ENCODE data around the gene USP12. TPM values are rescaled to one million over a fixed set of nuclear protein-coding genes. Genes with fewer than 3 reads are reported as not detected.

USP12 gene
- polyA plus RNA-seq, 3 donors, result 12.8 to 23.4 (median 14.5) TPM

DNA sequence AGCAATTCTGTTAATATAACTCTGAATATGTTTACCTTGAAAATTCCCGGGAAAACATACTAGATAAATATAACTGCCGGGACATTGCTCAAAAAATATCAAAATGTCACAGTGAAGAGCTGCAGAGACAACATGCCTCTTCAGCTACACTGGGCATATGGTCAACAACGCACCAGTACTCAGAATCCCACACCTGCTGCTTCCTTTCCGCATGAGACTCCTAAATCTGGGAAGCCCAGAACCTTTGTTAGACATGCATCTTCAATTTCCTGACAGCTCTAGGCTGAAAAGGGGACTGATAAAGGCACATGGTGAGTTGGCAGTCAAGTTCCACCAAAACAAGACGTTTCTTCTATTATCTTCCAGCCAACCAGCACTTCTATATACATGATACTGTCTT is 53.7 kb downstream of the USP12 start:
- WGBS (ENCODE audit: insufficient coverage), result 94% methylated on average over 2 of the region's 5 CpGs
- Histone ChIP-seq H3K79me2 (ENCODE audit: insufficient read depth, low read length) (peaks cover 54% of the 10 kb centered on the region), H3K36me3 (replicated peaks in 1 of 2; ENCODE audit: control insufficient read depth in 1 of 2, insufficient read depth in 2 of 2, low read length in 2 of 2) (peaks cover 10 to 25% of the 10 kb centered on the region in 2 donors), H3K4me3 (replicated peaks in 1 of 3; ENCODE audit: low read depth in 2 of 3, low read length in 3 of 3) (no peak overlapping the region), H3K9ac (ENCODE audit: insufficient read depth, low read length, poor library complexity, severe bottlenecking) (no peak overlapping the region), H3K9me3 (replicated peaks in 1 of 2; ENCODE audit: control insufficient read depth in 1 of 2, insufficient read depth in 1 of 2, low read length in 2 of 2) (peaks cover 2 to 15% of the 10 kb centered on the region in 2 donors), H3K27ac (ENCODE audit: low read depth in 1 of 2, low read length in 2 of 2) (no peak overlapping the region), H4K20me1 (ENCODE audit: insufficient read depth, low read length) (peaks cover 49% of the 10 kb centered on the region), H2AFZ (ENCODE audit: insufficient read depth, low read depth, low read length, poor library complexity, severe bottlenecking) (no peak overlapping the region), H3K4me2 (replicated peaks; ENCODE audit: extremely low read depth, low read length, poor library complexity, severe bottlenecking) (no peak overlapping the region), H3K4me1 (ENCODE audit: control insufficient read depth in 1 of 2, insufficient read depth in 2 of 2, low read length in 2 of 2) (no peaks in the 10 kb centered on the region), H3K27me3 (ENCODE audit: control insufficient read depth in 2 of 2, insufficient read depth in 2 of 2, low read length in 2 of 2) (no peaks in the 10 kb centered on the region)
- Mint-ChIP-seq H3K4me1 (peaks cover 4% of the 10 kb centered on the region), H3K4me3 (no peak overlapping the region), H3K27me3 (ENCODE audit: low read depth in 3 of 3) (peaks cover 0 to 2% (median 0%) of the 10 kb centered on the region in 3 donors), H3K36me3 (peaks cover 26 to 36% of the 10 kb centered on the region in 2 donors), H3K9me3 (peaks cover 4 to 22% (median 14%) of the 10 kb centered on the region in 7 donors), H3K27ac (no peak overlapping the region)
- intact Hi-C loops (cut with micrococcal nuclease), result no loop called here
- TF ChIP-seq, protein P1, sequence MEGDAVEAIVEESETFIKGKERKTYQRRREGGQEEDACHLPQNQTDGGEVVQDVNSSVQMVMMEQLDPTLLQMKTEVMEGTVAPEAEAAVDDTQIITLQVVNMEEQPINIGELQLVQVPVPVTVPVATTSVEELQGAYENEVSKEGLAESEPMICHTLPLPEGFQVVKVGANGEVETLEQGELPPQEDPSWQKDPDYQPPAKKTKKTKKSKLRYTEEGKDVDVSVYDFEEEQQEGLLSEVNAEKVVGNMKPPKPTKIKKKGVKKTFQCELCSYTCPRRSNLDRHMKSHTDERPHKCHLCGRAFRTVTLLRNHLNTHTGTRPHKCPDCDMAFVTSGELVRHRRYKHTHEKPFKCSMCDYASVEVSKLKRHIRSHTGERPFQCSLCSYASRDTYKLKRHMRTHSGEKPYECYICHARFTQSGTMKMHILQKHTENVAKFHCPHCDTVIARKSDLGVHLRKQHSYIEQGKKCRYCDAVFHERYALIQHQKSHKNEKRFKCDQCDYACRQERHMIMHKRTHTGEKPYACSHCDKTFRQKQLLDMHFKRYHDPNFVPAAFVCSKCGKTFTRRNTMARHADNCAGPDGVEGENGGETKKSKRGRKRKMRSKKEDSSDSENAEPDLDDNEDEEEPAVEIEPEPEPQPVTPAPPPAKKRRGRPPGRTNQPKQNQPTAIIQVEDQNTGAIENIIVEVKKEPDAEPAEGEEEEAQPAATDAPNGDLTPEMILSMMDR (IDR thresholded peaks at IDR 0.05), result no peak
- DNase-seq, result no peak

DNA sequence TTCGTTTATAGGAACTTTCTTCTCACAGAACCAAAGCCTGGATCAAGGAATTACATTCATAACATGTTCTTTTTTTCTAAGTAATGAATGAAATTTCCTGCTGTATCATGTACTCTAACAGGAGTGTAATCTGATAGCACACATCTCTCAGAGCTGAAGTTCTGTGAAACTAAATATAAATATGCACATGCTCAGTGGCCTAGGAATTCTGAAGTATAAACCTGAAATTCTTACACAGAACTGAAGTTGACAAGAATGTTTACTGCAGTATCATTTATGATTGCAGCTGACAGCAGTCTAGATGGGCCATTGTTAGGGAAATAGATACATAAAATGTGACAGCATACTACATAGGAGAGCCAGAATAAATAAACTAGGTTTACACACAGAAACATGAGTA is 54.5 kb downstream of the USP12 start:
- Histone ChIP-seq H3K9me3 (replicated peaks in 1 of 2; ENCODE audit: control insufficient read depth in 1 of 2, insufficient read depth in 1 of 2, low read length in 2 of 2) (peaks cover 0 to 7% of the 10 kb centered on the region in 2 donors), H3K4me3 (replicated peaks in 1 of 3; ENCODE audit: low read depth in 2 of 3, low read length in 3 of 3) (no peak overlapping the region), H2AFZ (ENCODE audit: insufficient read depth, low read depth, low read length, poor library complexity, severe bottlenecking) (no peak overlapping the region), H3K4me2 (replicated peaks; ENCODE audit: extremely low read depth, low read length, poor library complexity, severe bottlenecking) (no peak overlapping the region), H4K20me1 (ENCODE audit: insufficient read depth, low read length) (peaks cover 55% of the 10 kb centered on the region), H3K27ac (ENCODE audit: low read depth in 1 of 2, low read length in 2 of 2) (no peak overlapping the region), H3K36me3 (replicated peaks in 1 of 2; ENCODE audit: control insufficient read depth in 1 of 2, insufficient read depth in 2 of 2, low read length in 2 of 2) (peaks cover 10 to 25% of the 10 kb centered on the region in 2 donors), H3K4me1 (ENCODE audit: control insufficient read depth in 1 of 2, insufficient read depth in 2 of 2, low read length in 2 of 2) (no peaks in the 10 kb centered on the region), H3K9ac (ENCODE audit: insufficient read depth, low read length, poor library complexity, severe bottlenecking) (no peak overlapping the region), H3K79me2 (ENCODE audit: insufficient read depth, low read length) (peaks cover 49% of the 10 kb centered on the region), H3K27me3 (ENCODE audit: control insufficient read depth in 2 of 2, insufficient read depth in 2 of 2, low read length in 2 of 2) (no peaks in the 10 kb centered on the region)
- no peak overlapping the region for H3K4me3 Mint-ChIP-seq
- peaks cover 1 to 14% (median 8%) of the 10 kb centered on the region in 7 donors for H3K9me3 Mint-ChIP-seq
- TF ChIP-seq, protein P1 (IDR thresholded peaks at IDR 0.05), result no peak
- peaks cover 26 to 33% of the 10 kb centered on the region in 2 donors for H3K36me3 Mint-ChIP-seq
- H3K27me3 Mint-ChIP-seq (ENCODE audit: low read depth in 3 of 3), result peaks cover 0 to 2% (median 0%) of the 10 kb centered on the region in 3 donors
- H3K4me1 Mint-ChIP-seq, result peaks cover 4% of the 10 kb centered on the region
- WGBS (ENCODE audit: insufficient coverage), result no CpG with 5 or more reads among the region's 1 CpG
- no peak for DNase-seq
- intact Hi-C loops (cut with micrococcal nuclease), result no loop called here
- no peak overlapping the region for H3K27ac Mint-ChIP-seq

All from CD14-positive monocyte (primary cell).